OCI-LY7 (cell line): ENCODE data around the gene IQCC.

Experiments
- EZH2phosphoT487 ChIP-seq: fragments of 200-600 bp; sonication (generic); IDR thresholded peaks from 2 replicates; pipeline ENCODE4 v1.6.1; 2018; ENCODE audit warnings: low read depth, borderline replicate concordance, mild to moderate bottlenecking, mixed run types, antibody characterized with exemption, low read length, moderate library complexity, mixed read lengths
- TF ChIP-seq, protein P1 (sequence below): fragments of 200-600 bp; sonication (generic); conservative IDR thresholded peaks from 2 replicates; pipeline ENCODE4 v1.5.1; 2014; ENCODE audit warnings: mild to moderate bottlenecking, antibody characterized with exemption, low read length, moderate library complexity, mixed read lengths

DNA sequence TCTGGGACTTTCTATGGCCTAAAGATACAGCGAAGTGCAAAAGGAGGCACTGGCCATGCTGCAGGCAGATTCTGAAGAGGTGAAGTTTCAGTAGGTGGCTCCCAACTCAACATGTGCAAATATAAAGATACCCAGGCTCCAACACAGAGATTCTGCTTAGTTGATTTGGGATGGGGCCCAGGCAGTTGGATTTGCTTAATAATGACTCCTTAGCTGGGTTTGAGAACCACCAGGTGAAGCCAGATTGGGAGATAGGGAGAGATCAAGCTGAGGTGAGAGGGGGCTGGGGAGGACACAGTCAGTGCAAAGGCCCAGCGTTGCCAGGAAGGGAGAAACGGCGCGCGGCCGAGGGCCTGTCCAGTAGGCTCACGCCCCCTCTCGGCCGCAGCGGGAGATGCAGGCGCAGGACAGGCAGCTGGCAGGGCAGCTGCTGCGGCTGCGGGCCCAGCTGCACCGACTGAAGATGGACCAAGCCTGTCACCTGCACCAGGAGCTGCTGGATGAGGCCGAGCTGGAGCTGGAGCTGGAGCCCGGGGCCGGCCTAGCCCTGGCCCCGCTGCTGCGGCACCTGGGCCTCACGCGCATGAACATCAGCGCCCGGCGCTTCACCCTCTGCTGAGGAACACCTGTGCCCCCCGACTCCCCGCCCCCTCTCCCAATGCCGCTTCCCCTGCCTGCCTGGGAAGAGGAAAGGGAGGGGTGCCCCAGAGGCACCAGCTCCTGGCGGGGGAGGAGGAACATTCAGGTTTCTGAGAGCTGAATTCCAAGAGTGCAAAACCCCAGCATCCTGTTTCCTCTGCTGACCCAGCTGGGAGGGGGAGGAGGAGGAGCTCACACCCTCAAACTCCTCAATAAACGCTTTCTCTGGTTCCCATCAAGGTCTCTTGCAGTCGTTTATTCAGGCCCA lies 42.8 kb downstream of the IQCC start:
- TF ChIP-seq, protein P1, sequence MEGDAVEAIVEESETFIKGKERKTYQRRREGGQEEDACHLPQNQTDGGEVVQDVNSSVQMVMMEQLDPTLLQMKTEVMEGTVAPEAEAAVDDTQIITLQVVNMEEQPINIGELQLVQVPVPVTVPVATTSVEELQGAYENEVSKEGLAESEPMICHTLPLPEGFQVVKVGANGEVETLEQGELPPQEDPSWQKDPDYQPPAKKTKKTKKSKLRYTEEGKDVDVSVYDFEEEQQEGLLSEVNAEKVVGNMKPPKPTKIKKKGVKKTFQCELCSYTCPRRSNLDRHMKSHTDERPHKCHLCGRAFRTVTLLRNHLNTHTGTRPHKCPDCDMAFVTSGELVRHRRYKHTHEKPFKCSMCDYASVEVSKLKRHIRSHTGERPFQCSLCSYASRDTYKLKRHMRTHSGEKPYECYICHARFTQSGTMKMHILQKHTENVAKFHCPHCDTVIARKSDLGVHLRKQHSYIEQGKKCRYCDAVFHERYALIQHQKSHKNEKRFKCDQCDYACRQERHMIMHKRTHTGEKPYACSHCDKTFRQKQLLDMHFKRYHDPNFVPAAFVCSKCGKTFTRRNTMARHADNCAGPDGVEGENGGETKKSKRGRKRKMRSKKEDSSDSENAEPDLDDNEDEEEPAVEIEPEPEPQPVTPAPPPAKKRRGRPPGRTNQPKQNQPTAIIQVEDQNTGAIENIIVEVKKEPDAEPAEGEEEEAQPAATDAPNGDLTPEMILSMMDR, result peak; percentile 93
- TF ChIP-seq EZH2phosphoT487, result no peak
